Cardiac muscle cell (in vitro differentiated cells and primary cell): ENCODE results near the gene AVPI1. TPM values are rescaled to one million over a fixed set of nuclear protein-coding genes. Genes with fewer than 3 reads are reported as not detected.

Source experiments
- DNase-seq, 2 donors: peaks; one replicate each; pipeline versions ENCODE4 v3.0.0 to v3.0.0-alpha.2; 2010 to 2017; ENCODE audit warnings: low read depth in 1 of 2, low spot score in 1 of 2
- H3K27ac ChIP-seq: fragments of 200-600 bp; sonication (generic); 2 replicates; pipeline ENCODE4 v1.5.1; 2016
- H3K27me3 ChIP-seq: fragments of 200-600 bp; sonication (generic); 2 replicates; pipeline ENCODE4 v1.6.0; 2016; ENCODE audit warnings: control low read depth
- H3K36me3 ChIP-seq: fragments of 200-600 bp; sonication (generic); 2 replicates; pipeline ENCODE4 v1.5.1; 2016; ENCODE audit warnings: control low read depth
- H3K4me1 ChIP-seq: fragments of 200-600 bp; sonication (generic); 2 replicates; pipeline ENCODE4 v1.8.1; 2017; ENCODE audit warnings: low read depth, mild to moderate bottlenecking, mixed run types
- H3K4me3 ChIP-seq: fragments of 200-600 bp; sonication (generic); 2 replicates; pipeline ENCODE4 v1.5.1; 2016; ENCODE audit warnings: mild to moderate bottlenecking
- H3K9me3 ChIP-seq: fragments of 200-600 bp; sonication (generic); 2 replicates; pipeline ENCODE4 v1.5.1; 2017; ENCODE audit warnings: low read depth, mild to moderate bottlenecking, control low read depth
- CTCF ChIP-seq: IDR thresholded peaks from 2 replicates; pipeline ENCODE4 v1.5.1; 2012; ENCODE audit warnings: low read depth, mild to moderate bottlenecking, low read length
- polyA plus RNA-seq: library from polyadenylated mRNA; unstranded; fragments of >200 nt; fragmentation: Nextera tagmentation; extraction: Ambion mirVana; gene quantifications from 2 replicates; pipeline ENCODE4 v1.2.1, GENCODE V29; 2016
- total RNA-seq: library from RNA; depleted of rRNA; stranded (reverse); fragments of >200 nt; gene quantifications from 2 replicates; pipeline ENCODE4 v1.2.3, GENCODE V29; 2016

Gene AVPI1
- total and polyA plus RNA-seq, 2 experiments from 2014 or later, result 8.7 to 15.8 TPM

GRCh38 chr10:97721871-97722780, 35.1 kb upstream of the AVPI1 start:
- H3K4me3 ChIP-seq, result no peak overlapping the region
- H3K36me3 ChIP-seq, result no peaks in the 10 kb centered on the region
- no peak for DNase-seq
- H3K27me3 ChIP-seq, result no peaks in the 10 kb centered on the region
- H3K4me1 ChIP-seq, result no peaks in the 10 kb centered on the region
- no peak for TF ChIP-seq CTCF
- no peaks in the 10 kb centered on the region for H3K9me3 ChIP-seq
- no peak overlapping the region for H3K27ac ChIP-seq

GRCh38 chr10:97719602-97720001, 32.6 kb upstream of the AVPI1 start:
- H3K27ac ChIP-seq, result no peak overlapping the region
- DNase-seq, result no peak
- TF ChIP-seq CTCF, result no peak

GRCh38 chr10:97718659-97719142, 31.7 kb upstream of the AVPI1 start:
- Histone ChIP-seq H3K4me3 (no peak overlapping the region), H3K9me3 (no peaks in the 10 kb centered on the region), H3K27me3 (no peaks in the 10 kb centered on the region), H3K36me3 (no peaks in the 10 kb centered on the region), H3K27ac (no peak overlapping the region), H3K4me1 (no peaks in the 10 kb centered on the region)
- TF ChIP-seq CTCF, result no peak
- DNase-seq, result peak in 1 of 2 donors; percentile 43

More at GRCh38 chr10:97719602-97720001, 32.6 kb upstream of the AVPI1 start:
- Histone ChIP-seq H3K9me3 (no peaks in the 10 kb centered on the region), H3K27me3 (no peaks in the 10 kb centered on the region), H3K4me1 (no peaks in the 10 kb centered on the region), H3K36me3 (no peaks in the 10 kb centered on the region), H3K4me3 (no peak overlapping the region)

GRCh38 chr10:97718178-97718577, 31.1 kb upstream of the AVPI1 start:
- H3K36me3 ChIP-seq, result no peaks in the 10 kb centered on the region
- no peak overlapping the region for H3K27ac ChIP-seq
- DNase-seq, result no peak
- no peak overlapping the region for H3K4me3 ChIP-seq
- peaks cover 2% of the 10 kb centered on the region for H3K4me1 ChIP-seq
- H3K27me3 ChIP-seq, result no peaks in the 10 kb centered on the region
- H3K9me3 ChIP-seq, result no peaks in the 10 kb centered on the region
- no peak for TF ChIP-seq CTCF

GRCh38 chr10:97717627-97718026, 30.6 kb upstream of the AVPI1 start:
- no peak overlapping the region for H3K27ac ChIP-seq
- no peaks in the 10 kb centered on the region for H3K9me3 ChIP-seq
- no peaks in the 10 kb centered on the region for H3K36me3 ChIP-seq
- no peak overlapping the region for H3K4me3 ChIP-seq
- H3K4me1 ChIP-seq, result peaks cover 3% of the 10 kb centered on the region
- no peak for DNase-seq
- H3K27me3 ChIP-seq, result no peaks in the 10 kb centered on the region
- TF ChIP-seq CTCF, result no peak
